Chondrocyte (in vitro differentiated cells): ENCODE measurements around the gene COG8. TPM values are rescaled to one million over a fixed set of nuclear protein-coding genes. Genes with fewer than 3 reads are reported as not detected.
A peak's percentile ranks its signal among the peaks of the same experiment; 100 is the strongest.
"Not testable (repeated sequence)": the region's sequence is repeated elsewhere in the genome, so short reads cannot be mapped to it uniquely, and the experiment has no call there.

ENCODE experiments used
- DNase-seq: peaks from one replicate; pipeline ENCODE4 v3.0.0; 2021; ENCODE audit warnings: mixed read lengths, low spot score
- H3K27ac Mint-ChIP-seq: one replicate; pipeline ENCODE4 v1.8.0; 2021; ENCODE audit warnings: mild to moderate bottlenecking, moderate library complexity, mixed read lengths; ENCODE audit not compliant: unreplicated experiment
- H3K27me3 Mint-ChIP-seq: 2 replicates; pipeline ENCODE4 v1.8.0; 2021; ENCODE audit warnings: low read depth, mixed read lengths
- H3K36me3 Mint-ChIP-seq: 2 replicates; pipeline ENCODE4 v1.8.0; 2021; ENCODE audit warnings: low read depth, mixed read lengths
- H3K4me1 Mint-ChIP-seq: 2 replicates; pipeline ENCODE4 v1.8.0; 2021; ENCODE audit warnings: low read depth, mild to moderate bottlenecking, mixed read lengths
- H3K4me3 Mint-ChIP-seq: one replicate; pipeline ENCODE4 v1.8.0; 2021; ENCODE audit warnings: mild to moderate bottlenecking, moderate library complexity, mixed read lengths; ENCODE audit not compliant: unreplicated experiment
- H3K9me3 Mint-ChIP-seq: 2 replicates; pipeline ENCODE4 v1.8.0; 2021; ENCODE audit warnings: low read depth, mixed read lengths
- total RNA-seq: library from RNA; stranded (reverse); gene quantifications from 3 replicates; pipeline ENCODE4 v1.2.1, GENCODE V29; 2021
- TF ChIP-seq, protein P1 (sequence below): fragments of 200-600 bp; sonication (generic); IDR thresholded peaks from 2 replicates; pipeline ENCODE4 v1.5.0; 2021; ENCODE audit warnings: antibody characterized with exemption, mild to moderate bottlenecking, moderate library complexity

The COG8 gene
- total RNA-seq, 1 donor from 2014 or later: 36.8 TPM

GRCh38 chr16:69293401-69293800, 46.0 kb downstream of the COG8 start:
- Mint-ChIP-seq H3K4me1 (peaks cover 11% of the 10 kb centered on the region), H3K36me3 (peaks cover 2% of the 10 kb centered on the region), H3K4me3 (no peak overlapping the region), H3K9me3 (no peaks in the 10 kb centered on the region), H3K27me3 (no peaks in the 10 kb centered on the region), H3K27ac (peak overlapping the region; percentile 6)
- TF ChIP-seq, protein P1, sequence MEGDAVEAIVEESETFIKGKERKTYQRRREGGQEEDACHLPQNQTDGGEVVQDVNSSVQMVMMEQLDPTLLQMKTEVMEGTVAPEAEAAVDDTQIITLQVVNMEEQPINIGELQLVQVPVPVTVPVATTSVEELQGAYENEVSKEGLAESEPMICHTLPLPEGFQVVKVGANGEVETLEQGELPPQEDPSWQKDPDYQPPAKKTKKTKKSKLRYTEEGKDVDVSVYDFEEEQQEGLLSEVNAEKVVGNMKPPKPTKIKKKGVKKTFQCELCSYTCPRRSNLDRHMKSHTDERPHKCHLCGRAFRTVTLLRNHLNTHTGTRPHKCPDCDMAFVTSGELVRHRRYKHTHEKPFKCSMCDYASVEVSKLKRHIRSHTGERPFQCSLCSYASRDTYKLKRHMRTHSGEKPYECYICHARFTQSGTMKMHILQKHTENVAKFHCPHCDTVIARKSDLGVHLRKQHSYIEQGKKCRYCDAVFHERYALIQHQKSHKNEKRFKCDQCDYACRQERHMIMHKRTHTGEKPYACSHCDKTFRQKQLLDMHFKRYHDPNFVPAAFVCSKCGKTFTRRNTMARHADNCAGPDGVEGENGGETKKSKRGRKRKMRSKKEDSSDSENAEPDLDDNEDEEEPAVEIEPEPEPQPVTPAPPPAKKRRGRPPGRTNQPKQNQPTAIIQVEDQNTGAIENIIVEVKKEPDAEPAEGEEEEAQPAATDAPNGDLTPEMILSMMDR: no peak
- no peak for DNase-seq

GRCh38 chr16:69291657-69292056, 47.7 kb downstream of the COG8 start:
- H3K4me3 Mint-ChIP-seq, H3K36me3 Mint-ChIP-seq, DNase-seq, H3K27ac Mint-ChIP-seq, H3K9me3 Mint-ChIP-seq, H3K27me3 Mint-ChIP-seq: not testable (repeated sequence)
- H3K4me1 Mint-ChIP-seq: peaks cover 11% of the 10 kb centered on the region

GRCh38 chr16:69286941-69287713, 52.2 kb downstream of the COG8 start:
- Mint-ChIP-seq H3K27ac (no peak overlapping the region), H3K4me1 (peaks cover 5% of the 10 kb centered on the region), H3K4me3 (no peak overlapping the region), H3K27me3 (no peaks in the 10 kb centered on the region), H3K9me3 (no peaks in the 10 kb centered on the region), H3K36me3 (peaks cover 5% of the 10 kb centered on the region)
- TF ChIP-seq, protein P1: peak; percentile 94
- no peak for DNase-seq

- peaks cover 5% of the 10 kb centered on the region for H3K36me3 Mint-ChIP-seq
- no peaks in the 10 kb centered on the region for H3K27me3 Mint-ChIP-seq
- DNase-seq: no peak
- H3K27ac Mint-ChIP-seq: no peak overlapping the region
- H3K4me3 Mint-ChIP-seq: no peak overlapping the region
- H3K9me3 Mint-ChIP-seq: no peaks in the 10 kb centered on the region
- H3K4me1 Mint-ChIP-seq: peaks cover 5% of the 10 kb centered on the region
- TF ChIP-seq, protein P1: no peak
These were observed 54.1 kb downstream of the COG8 start for GRCh38 chr16:69285240-69285639.

GRCh38 chr16:69283851-69284250, 55.5 kb downstream of the COG8 start:
- Mint-ChIP-seq H3K4me1 (peaks cover 5% of the 10 kb centered on the region), H3K27ac (no peak overlapping the region)

More at GRCh38 chr16:69283851-69284250, 55.5 kb downstream of the COG8 start:
- TF ChIP-seq, protein P1: no peak
- H3K4me3 Mint-ChIP-seq: no peak overlapping the region
- H3K9me3 Mint-ChIP-seq: no peaks in the 10 kb centered on the region
- H3K36me3 Mint-ChIP-seq: peaks cover 7% of the 10 kb centered on the region
- no peak for DNase-seq
- no peaks in the 10 kb centered on the region for H3K27me3 Mint-ChIP-seq
